ENCODE measurements around the gene TBX19.

The TBX19 gene

GRCh38 chr1:168328731-168329364 lies 48.2 kb downstream of the TBX19 start:
- Histone ChIP-seq H3K9ac (ENCODE audit: low read depth, low read length) (no peak overlapping the region), H3K4me1 (ENCODE audit: control insufficient read depth, insufficient read depth, low read length) (peaks cover 2% of the 10 kb centered on the region), H3K9me3 (ENCODE audit: control insufficient read depth, insufficient read depth, low read length) (no peaks in the 10 kb centered on the region), H3K36me3 (ENCODE audit: control insufficient read depth, insufficient read depth, low read length) (no peaks in the 10 kb centered on the region), H3K27me3 (ENCODE audit: control insufficient read depth, insufficient read depth, low read length) (no peaks in the 10 kb centered on the region), H3K4me3 (ENCODE audit: low read depth, low read length) (no peak overlapping the region)

GRCh38 chr1:168330285-168330684 lies 49.6 kb downstream of the TBX19 start:
- no peak overlapping the region for H3K9ac ChIP-seq (ENCODE audit: low read depth, low read length)
- H3K27me3 ChIP-seq (ENCODE audit: control insufficient read depth, insufficient read depth, low read length): no peaks in the 10 kb centered on the region
- no peaks in the 10 kb centered on the region for H3K9me3 ChIP-seq (ENCODE audit: control insufficient read depth, insufficient read depth, low read length)
- no peaks in the 10 kb centered on the region for H3K36me3 ChIP-seq (ENCODE audit: control insufficient read depth, insufficient read depth, low read length)
- H3K4me3 ChIP-seq (ENCODE audit: low read depth, low read length): no peak overlapping the region
- peaks cover 12% of the 10 kb centered on the region for H3K4me1 ChIP-seq (ENCODE audit: control insufficient read depth, insufficient read depth, low read length)

GRCh38 chr1:168331569-168331968 lies 50.9 kb downstream of the TBX19 start:
- Histone ChIP-seq H3K4me1 (ENCODE audit: control insufficient read depth, insufficient read depth, low read length) (peaks cover 12% of the 10 kb centered on the region), H3K9ac (ENCODE audit: low read depth, low read length) (no peak overlapping the region), H3K9me3 (ENCODE audit: control insufficient read depth, insufficient read depth, low read length) (no peaks in the 10 kb centered on the region), H3K27me3 (ENCODE audit: control insufficient read depth, insufficient read depth, low read length) (no peaks in the 10 kb centered on the region), H3K36me3 (ENCODE audit: control insufficient read depth, insufficient read depth, low read length) (no peaks in the 10 kb centered on the region), H3K4me3 (ENCODE audit: low read depth, low read length) (no peak overlapping the region)

GRCh38 chr1:168333562-168334276 lies 53.0 kb downstream of the TBX19 start:
- H3K36me3 ChIP-seq (ENCODE audit: control insufficient read depth, insufficient read depth, low read length): no peaks in the 10 kb centered on the region
- H3K9me3 ChIP-seq (ENCODE audit: control insufficient read depth, insufficient read depth, low read length): no peaks in the 10 kb centered on the region
- H3K4me3 ChIP-seq (ENCODE audit: low read depth, low read length): no peak overlapping the region
- H3K9ac ChIP-seq (ENCODE audit: low read depth, low read length): no peak overlapping the region
- peaks cover 12% of the 10 kb centered on the region for H3K4me1 ChIP-seq (ENCODE audit: control insufficient read depth, insufficient read depth, low read length)
- H3K27me3 ChIP-seq (ENCODE audit: control insufficient read depth, insufficient read depth, low read length): no peaks in the 10 kb centered on the region

GRCh38 chr1:168335500-168335899 lies 54.8 kb downstream of the TBX19 start:
- no peak overlapping the region for H3K9ac ChIP-seq (ENCODE audit: low read depth, low read length)

GRCh38 chr1:168338589-168339503 lies 58.2 kb downstream of the TBX19 start:
- Histone ChIP-seq H3K27me3 (ENCODE audit: control insufficient read depth, insufficient read depth, low read length) (no peaks in the 10 kb centered on the region), H3K4me1 (ENCODE audit: control insufficient read depth, insufficient read depth, low read length) (peaks cover 10% of the 10 kb centered on the region), H3K36me3 (ENCODE audit: control insufficient read depth, insufficient read depth, low read length) (no peaks in the 10 kb centered on the region), H3K9me3 (ENCODE audit: control insufficient read depth, insufficient read depth, low read length) (no peaks in the 10 kb centered on the region), H3K9ac (ENCODE audit: low read depth, low read length) (no peak overlapping the region), H3K4me3 (ENCODE audit: low read depth, low read length) (no peak overlapping the region)

More at GRCh38 chr1:168335500-168335899, 54.8 kb downstream of the TBX19 start:
- no peak overlapping the region for H3K4me3 ChIP-seq (ENCODE audit: low read depth, low read length)
- no peaks in the 10 kb centered on the region for H3K27me3 ChIP-seq (ENCODE audit: control insufficient read depth, insufficient read depth, low read length)
- no peaks in the 10 kb centered on the region for H3K9me3 ChIP-seq (ENCODE audit: control insufficient read depth, insufficient read depth, low read length)
- H3K4me1 ChIP-seq (ENCODE audit: control insufficient read depth, insufficient read depth, low read length): peaks cover 12% of the 10 kb centered on the region
- H3K36me3 ChIP-seq (ENCODE audit: control insufficient read depth, insufficient read depth, low read length): no peaks in the 10 kb centered on the region

GRCh38 chr1:168340781-168341482 lies 60.3 kb downstream of the TBX19 start:
- Histone ChIP-seq H3K9me3 (ENCODE audit: control insufficient read depth, insufficient read depth, low read length) (no peaks in the 10 kb centered on the region), H3K4me1 (ENCODE audit: control insufficient read depth, insufficient read depth, low read length) (no peaks in the 10 kb centered on the region), H3K9ac (ENCODE audit: low read depth, low read length) (no peak overlapping the region), H3K36me3 (ENCODE audit: control insufficient read depth, insufficient read depth, low read length) (no peaks in the 10 kb centered on the region), H3K4me3 (ENCODE audit: low read depth, low read length) (no peak overlapping the region), H3K27me3 (ENCODE audit: control insufficient read depth, insufficient read depth, low read length) (no peaks in the 10 kb centered on the region)

- H3K9ac ChIP-seq (ENCODE audit: low read depth, low read length): no peak overlapping the region
These were observed 60.9 kb downstream of the TBX19 start for GRCh38 chr1:168341483-168341975.

GRCh38 chr1:168342572-168343280 lies 62.0 kb downstream of the TBX19 start:
- Histone ChIP-seq H3K4me3 (ENCODE audit: low read depth, low read length) (peak overlapping the region; percentile 58), H3K4me1 (ENCODE audit: control insufficient read depth, insufficient read depth, low read length) (no peaks in the 10 kb centered on the region), H3K9me3 (ENCODE audit: control insufficient read depth, insufficient read depth, low read length) (no peaks in the 10 kb centered on the region), H3K36me3 (ENCODE audit: control insufficient read depth, insufficient read depth, low read length) (no peaks in the 10 kb centered on the region), H3K9ac (ENCODE audit: low read depth, low read length) (no peak overlapping the region), H3K27me3 (ENCODE audit: control insufficient read depth, insufficient read depth, low read length) (no peaks in the 10 kb centered on the region)

More at GRCh38 chr1:168341483-168341975, 60.9 kb downstream of the TBX19 start:
- H3K4me3 ChIP-seq (ENCODE audit: low read depth, low read length): no peak overlapping the region
- no peaks in the 10 kb centered on the region for H3K27me3 ChIP-seq (ENCODE audit: control insufficient read depth, insufficient read depth, low read length)
- no peaks in the 10 kb centered on the region for H3K9me3 ChIP-seq (ENCODE audit: control insufficient read depth, insufficient read depth, low read length)
- no peaks in the 10 kb centered on the region for H3K36me3 ChIP-seq (ENCODE audit: control insufficient read depth, insufficient read depth, low read length)
- H3K4me1 ChIP-seq (ENCODE audit: control insufficient read depth, insufficient read depth, low read length): no peaks in the 10 kb centered on the region

- Histone ChIP-seq H3K4me1 (ENCODE audit: control insufficient read depth, insufficient read depth, low read length) (no peaks in the 10 kb centered on the region), H3K9ac (ENCODE audit: low read depth, low read length) (no peak overlapping the region), H3K9me3 (ENCODE audit: control insufficient read depth, insufficient read depth, low read length) (no peaks in the 10 kb centered on the region), H3K4me3 (ENCODE audit: low read depth, low read length) (no peak overlapping the region), H3K27me3 (ENCODE audit: control insufficient read depth, insufficient read depth, low read length) (no peaks in the 10 kb centered on the region), H3K36me3 (ENCODE audit: control insufficient read depth, insufficient read depth, low read length) (no peaks in the 10 kb centered on the region)
These were observed 62.9 kb downstream of the TBX19 start for GRCh38 chr1:168343566-168343965.

Data from iPS-15b (cell line).